Nephron progenitor cell (in vitro differentiated cells): ENCODE results near the gene PSMB10.
"Not testable (repeated sequence)": the region's sequence is repeated elsewhere in the genome, so short reads cannot be mapped to it uniquely, and the experiment has no call there.

Experiments used
- DNase-seq: peaks from one replicate; pipeline ENCODE4 v3.0.0; 2021
- H3K27ac Mint-ChIP-seq: 2 replicates; pipeline ENCODE4 v1.8.0; 2021; ENCODE audit warnings: mild to moderate bottlenecking, moderate library complexity, mixed read lengths
- H3K27me3 Mint-ChIP-seq: 2 replicates; pipeline ENCODE4 v1.8.0; 2021; ENCODE audit warnings: mild to moderate bottlenecking, low read depth, mixed read lengths; ENCODE audit not compliant: poor library complexity
- H3K36me3 Mint-ChIP-seq: 2 replicates; pipeline ENCODE4 v1.8.0; 2021; ENCODE audit warnings: low read depth, mixed read lengths
- H3K4me1 Mint-ChIP-seq: 2 replicates; pipeline ENCODE4 v1.8.0; 2021; ENCODE audit warnings: mixed read lengths
- H3K4me3 Mint-ChIP-seq: 2 replicates; pipeline ENCODE4 v1.8.0; 2021; ENCODE audit warnings: mild to moderate bottlenecking, moderate library complexity, mixed read lengths
- H3K9me3 Mint-ChIP-seq: 2 replicates; pipeline ENCODE4 v1.8.0; 2021; ENCODE audit warnings: mild to moderate bottlenecking, moderate library complexity, mixed read lengths
- TF ChIP-seq, protein P1 (sequence below): fragments of 200-600 bp; sonication (generic); IDR thresholded peaks from 2 replicates; pipeline ENCODE4 v1.5.0; 2021; ENCODE audit warnings: antibody characterized with exemption

PSMB10 gene

DNA sequence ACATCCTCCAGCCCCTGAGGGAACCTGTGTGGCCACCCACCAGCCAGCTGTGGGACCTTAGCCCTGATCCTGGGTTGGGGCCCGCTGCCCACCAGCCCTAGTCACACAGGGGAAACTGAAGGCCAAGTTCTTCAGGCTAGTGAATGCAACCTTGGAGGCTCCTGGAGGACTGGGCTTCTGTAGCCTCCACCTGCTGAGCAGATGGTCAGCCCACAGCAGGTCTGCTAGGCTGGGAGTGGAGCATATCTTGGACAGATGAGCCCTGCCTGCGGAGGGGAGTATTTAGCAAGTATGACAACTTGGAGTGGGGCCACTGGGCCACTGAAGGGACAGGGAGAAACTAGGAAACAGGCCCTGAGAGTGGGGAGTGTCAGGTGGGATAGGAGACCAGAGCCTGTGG is 39.6 kb upstream of the PSMB10 start:
- H3K36me3 Mint-ChIP-seq = no peaks in the 10 kb centered on the region
- H3K4me3 Mint-ChIP-seq = no peak overlapping the region
- peaks cover 39% of the 10 kb centered on the region for H3K27me3 Mint-ChIP-seq
- TF ChIP-seq, protein P1, sequence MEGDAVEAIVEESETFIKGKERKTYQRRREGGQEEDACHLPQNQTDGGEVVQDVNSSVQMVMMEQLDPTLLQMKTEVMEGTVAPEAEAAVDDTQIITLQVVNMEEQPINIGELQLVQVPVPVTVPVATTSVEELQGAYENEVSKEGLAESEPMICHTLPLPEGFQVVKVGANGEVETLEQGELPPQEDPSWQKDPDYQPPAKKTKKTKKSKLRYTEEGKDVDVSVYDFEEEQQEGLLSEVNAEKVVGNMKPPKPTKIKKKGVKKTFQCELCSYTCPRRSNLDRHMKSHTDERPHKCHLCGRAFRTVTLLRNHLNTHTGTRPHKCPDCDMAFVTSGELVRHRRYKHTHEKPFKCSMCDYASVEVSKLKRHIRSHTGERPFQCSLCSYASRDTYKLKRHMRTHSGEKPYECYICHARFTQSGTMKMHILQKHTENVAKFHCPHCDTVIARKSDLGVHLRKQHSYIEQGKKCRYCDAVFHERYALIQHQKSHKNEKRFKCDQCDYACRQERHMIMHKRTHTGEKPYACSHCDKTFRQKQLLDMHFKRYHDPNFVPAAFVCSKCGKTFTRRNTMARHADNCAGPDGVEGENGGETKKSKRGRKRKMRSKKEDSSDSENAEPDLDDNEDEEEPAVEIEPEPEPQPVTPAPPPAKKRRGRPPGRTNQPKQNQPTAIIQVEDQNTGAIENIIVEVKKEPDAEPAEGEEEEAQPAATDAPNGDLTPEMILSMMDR = no peak
- peaks cover 13% of the 10 kb centered on the region for H3K4me1 Mint-ChIP-seq
- H3K9me3 Mint-ChIP-seq = no peaks in the 10 kb centered on the region
- H3K27ac Mint-ChIP-seq = no peak overlapping the region
- no peak for DNase-seq

DNA sequence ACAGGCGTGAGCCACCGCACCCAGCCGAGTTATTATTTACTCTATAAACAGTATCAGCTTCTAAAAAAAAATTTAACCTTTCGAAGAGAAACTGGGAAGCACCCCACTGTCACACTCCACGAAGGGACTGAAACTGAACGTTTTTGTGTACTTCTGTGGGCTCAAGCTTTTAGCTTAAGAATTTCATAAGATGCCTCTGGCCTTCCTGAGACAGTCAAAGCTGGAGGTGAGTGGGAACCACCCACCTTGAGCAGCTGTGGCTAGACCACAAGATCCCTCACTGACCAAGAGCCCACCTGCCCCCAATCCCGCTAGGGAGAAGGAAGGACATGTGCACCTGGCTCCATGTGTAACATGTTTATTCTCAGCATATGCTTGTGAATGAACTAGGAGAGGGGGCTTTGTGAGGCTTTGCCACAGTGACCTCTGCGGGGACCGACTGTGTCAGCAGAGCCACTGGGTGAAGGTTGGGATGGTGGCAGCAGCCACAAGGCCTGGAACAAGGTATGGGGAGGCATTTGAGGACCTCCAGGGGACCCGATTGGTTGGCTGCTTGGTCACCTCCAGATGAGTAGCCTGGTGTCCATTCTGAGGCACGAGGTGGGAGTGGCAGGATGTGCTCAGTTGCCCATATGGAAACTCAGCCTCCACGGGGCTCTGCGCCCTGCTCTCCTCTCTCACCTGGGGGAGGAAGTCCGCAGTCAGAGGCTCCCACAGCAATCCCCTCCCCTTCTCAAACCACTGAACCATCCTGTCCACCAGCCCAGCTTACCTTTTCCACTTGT is 38.9 kb upstream of the PSMB10 start:
- peak overlapping the region; percentile 25 for H3K4me3 Mint-ChIP-seq
- no peak for DNase-seq
- no peaks in the 10 kb centered on the region for H3K9me3 Mint-ChIP-seq

DNA sequence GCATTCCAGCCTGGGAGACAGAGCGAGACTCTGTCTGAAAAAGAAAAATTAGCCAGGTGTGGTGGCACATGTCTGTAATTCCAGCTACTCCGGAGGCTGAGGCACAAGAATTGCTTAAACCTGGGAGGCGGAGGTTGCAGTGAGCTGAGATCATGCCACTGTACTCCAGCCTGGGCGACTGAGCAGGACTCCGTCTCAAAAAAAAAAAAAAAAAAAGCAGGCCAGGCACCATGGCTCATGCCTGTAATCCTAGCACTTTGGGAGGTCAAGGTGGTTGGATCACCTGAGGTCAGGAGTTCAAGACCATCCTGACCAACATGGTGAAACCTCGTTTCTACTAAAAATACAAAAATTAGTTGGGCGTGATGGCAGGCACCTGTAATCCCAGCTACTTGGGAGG is 35.6 kb upstream of the PSMB10 start:
- Mint-ChIP-seq H3K4me1 (peaks cover 38% of the 10 kb centered on the region), H3K27me3 (peaks cover 32% of the 10 kb centered on the region)
- not testable (repeated sequence) for H3K4me3 Mint-ChIP-seq, H3K36me3 Mint-ChIP-seq, H3K9me3 Mint-ChIP-seq, H3K27ac Mint-ChIP-seq, DNase-seq

More for the DNA sequence above, 38.9 kb upstream of the PSMB10 start:
- peaks cover 20% of the 10 kb centered on the region for H3K4me1 Mint-ChIP-seq
- no peaks in the 10 kb centered on the region for H3K36me3 Mint-ChIP-seq
- TF ChIP-seq, protein P1 = no peak
- no peak overlapping the region for H3K27ac Mint-ChIP-seq
- H3K27me3 Mint-ChIP-seq = peaks cover 44% of the 10 kb centered on the region

DNA sequence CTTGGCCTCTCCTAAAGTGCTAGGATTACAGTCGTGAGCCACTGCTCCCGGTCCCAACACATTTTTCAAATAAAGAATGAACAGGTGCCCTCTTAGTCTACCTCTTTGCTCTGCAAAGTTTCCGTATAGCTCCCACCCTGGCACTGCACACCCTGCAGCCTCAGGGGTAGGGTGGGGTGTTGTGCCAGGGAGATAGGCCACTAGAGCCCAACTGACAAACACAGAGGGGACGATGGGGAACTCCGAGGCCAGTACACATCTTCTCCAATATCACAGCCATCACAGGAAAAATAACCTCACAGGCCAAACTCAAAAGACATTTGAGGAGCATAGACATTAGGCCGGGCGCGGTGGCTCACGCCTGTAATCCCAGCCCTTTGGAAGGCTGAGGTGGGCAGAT is 34.5 kb upstream of the PSMB10 start:
- TF ChIP-seq, protein P1 = no peak
- H3K9me3 Mint-ChIP-seq = no peaks in the 10 kb centered on the region
- peaks cover 48% of the 10 kb centered on the region for H3K4me1 Mint-ChIP-seq
- H3K4me3 Mint-ChIP-seq = peak overlapping the region; percentile 26
- H3K36me3 Mint-ChIP-seq = no peaks in the 10 kb centered on the region
- DNase-seq = no peak
- H3K27me3 Mint-ChIP-seq = peaks cover 25% of the 10 kb centered on the region
- peak overlapping the region; percentile 74 for H3K27ac Mint-ChIP-seq

DNA sequence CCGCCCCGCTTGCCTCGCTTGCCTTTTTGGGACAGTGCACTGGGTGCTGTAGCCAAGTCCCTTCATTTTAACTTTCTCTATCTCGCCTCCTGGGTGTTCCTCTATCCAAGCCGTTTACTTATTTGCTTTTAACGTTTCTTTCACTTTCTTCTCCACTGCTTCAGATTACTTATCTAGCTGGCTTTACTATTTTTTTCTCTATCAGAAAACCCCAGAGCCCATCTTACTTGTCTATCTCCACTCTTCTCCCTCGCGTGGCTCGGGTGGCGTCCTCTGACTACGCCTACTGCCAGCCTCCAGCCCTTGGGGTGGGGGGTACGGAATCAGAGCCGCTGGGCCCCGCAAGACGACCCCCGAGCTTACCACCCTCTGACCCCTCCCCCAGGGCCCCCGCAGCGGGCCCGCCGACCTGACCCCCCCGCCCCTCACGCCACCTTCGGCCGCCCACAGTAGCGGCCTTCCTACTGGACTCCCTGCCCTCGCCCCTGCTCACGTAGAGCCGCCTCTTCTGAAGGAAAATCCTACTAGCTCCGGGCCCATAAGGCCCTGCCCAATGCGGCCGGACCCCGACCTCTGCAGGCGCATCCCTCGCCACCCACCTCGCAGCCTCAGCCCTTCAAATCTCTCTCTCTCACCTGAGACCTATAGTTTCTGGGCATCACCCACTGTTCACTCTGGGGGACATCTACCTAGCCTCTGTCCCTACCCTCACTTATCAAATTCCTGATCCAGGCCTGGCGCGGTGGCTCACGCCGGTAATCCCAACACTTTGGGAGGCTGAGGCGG is 32.8 kb upstream of the PSMB10 start:
- H3K36me3 Mint-ChIP-seq = no peaks in the 10 kb centered on the region
- peak overlapping the region; percentile 86 for H3K4me3 Mint-ChIP-seq
- H3K9me3 Mint-ChIP-seq = no peaks in the 10 kb centered on the region
- TF ChIP-seq, protein P1 = no peak
- H3K27ac Mint-ChIP-seq = peak overlapping the region; percentile 47
- peaks cover 57% of the 10 kb centered on the region for H3K4me1 Mint-ChIP-seq
- peak; percentile 31 for DNase-seq
- H3K27me3 Mint-ChIP-seq = peaks cover 18% of the 10 kb centered on the region

DNA sequence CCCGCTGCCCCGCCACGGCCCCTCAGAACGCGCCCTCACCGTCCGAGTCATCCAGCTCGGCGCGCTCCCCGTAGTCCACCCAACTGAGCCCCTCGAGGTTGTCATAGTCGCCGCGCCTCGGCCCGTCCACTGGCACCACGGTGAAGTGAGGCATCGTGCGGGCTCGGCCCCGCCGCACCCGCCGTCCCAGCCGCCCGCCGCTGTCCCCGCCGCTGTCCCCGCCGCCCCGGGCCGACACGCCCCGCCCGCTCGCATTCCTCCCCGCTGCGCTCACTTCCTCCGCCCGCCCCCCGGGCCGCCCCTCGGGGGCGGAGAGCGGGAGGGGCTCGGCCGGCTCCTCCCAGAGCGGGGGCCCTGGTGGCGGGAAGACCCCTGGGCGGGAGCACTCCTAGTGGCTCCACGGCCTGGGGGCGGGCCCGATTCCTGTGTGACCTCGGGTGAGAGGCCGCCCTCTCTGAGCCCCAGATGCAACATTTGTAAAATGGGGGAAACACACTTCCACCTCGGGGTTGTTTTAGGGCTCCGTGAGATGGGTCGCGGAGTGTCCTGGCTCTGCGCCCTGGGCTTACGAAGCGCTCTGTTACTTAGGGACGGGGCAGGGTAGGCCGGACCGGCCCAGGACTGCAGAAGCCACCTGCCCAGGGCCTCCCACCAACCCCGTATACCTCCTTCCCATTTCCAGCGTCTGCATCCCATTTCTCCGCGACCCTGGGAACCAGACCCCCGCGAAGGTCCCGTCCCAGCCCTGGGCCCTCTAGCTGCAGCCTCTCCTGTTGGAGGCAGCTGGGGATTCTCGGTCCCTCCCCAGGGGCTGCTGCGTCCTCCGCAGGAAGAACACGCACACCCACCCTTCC is 32.0 kb upstream of the PSMB10 start, which contains the start of gene SLC12A4:
Gene SLC12A4 (minus strand): TSS at position 238 of the 854 bp plus-strand sequence. CDS start 84 bp downstream, at position 154.
- no peaks in the 10 kb centered on the region for H3K9me3 Mint-ChIP-seq
- peak within 1 kb of the TSS; percentile 83 for H3K27ac Mint-ChIP-seq
- TF ChIP-seq, protein P1 = no peak
- DNase-seq = peak; percentile 89
- peak within 1 kb of the TSS; percentile 98 for H3K4me3 Mint-ChIP-seq
- H3K4me1 Mint-ChIP-seq = peaks cover 60% of the 10 kb centered on the region
- peaks cover 15% of the 10 kb centered on the region for H3K27me3 Mint-ChIP-seq
- H3K36me3 Mint-ChIP-seq = no peaks in the 10 kb centered on the region
